Gastroesophageal sphincter (tissue), 3 donors: Measurements from ENCODE around the gene PXYLP1.

ENCODE experiments used
- EP300 ChIP-seq: sonication (generic); formaldehyde crosslinking; IDR thresholded peaks from one replicate; pipeline ENCODE4 v1.6.1; 2017; ENCODE audit warnings: antibody characterized with exemption, mild to moderate bottlenecking
- POLR2A ChIP-seq, 2 donors: fragments of 450-650 bp; IDR thresholded peaks; one replicate each; pipeline ENCODE4 v1.6.1; 2017; ENCODE audit warnings: antibody characterized with exemption in 2 of 2, mild to moderate bottlenecking in 2 of 2, moderate library complexity in 1 of 2
- POLR2AphosphoS5 ChIP-seq: sonication (generic); formaldehyde crosslinking; IDR thresholded peaks from one replicate; pipeline ENCODE4 v1.6.1; 2017; ENCODE audit warnings: antibody characterized with exemption
- TF ChIP-seq, protein P1 (sequence below), 4 experiments: fragments of 200-600 bp in 2 of 4; fragments of 450-650 bp in 2 of 4; sonication (generic) in 1 of 4; IDR thresholded peaks; one replicate each; pipeline ENCODE4 v1.5.1; 2017 to 2019; ENCODE audit warnings: antibody characterized with exemption in 4 of 4, mild to moderate bottlenecking in 2 of 4, moderate library complexity in 2 of 4

DNA sequence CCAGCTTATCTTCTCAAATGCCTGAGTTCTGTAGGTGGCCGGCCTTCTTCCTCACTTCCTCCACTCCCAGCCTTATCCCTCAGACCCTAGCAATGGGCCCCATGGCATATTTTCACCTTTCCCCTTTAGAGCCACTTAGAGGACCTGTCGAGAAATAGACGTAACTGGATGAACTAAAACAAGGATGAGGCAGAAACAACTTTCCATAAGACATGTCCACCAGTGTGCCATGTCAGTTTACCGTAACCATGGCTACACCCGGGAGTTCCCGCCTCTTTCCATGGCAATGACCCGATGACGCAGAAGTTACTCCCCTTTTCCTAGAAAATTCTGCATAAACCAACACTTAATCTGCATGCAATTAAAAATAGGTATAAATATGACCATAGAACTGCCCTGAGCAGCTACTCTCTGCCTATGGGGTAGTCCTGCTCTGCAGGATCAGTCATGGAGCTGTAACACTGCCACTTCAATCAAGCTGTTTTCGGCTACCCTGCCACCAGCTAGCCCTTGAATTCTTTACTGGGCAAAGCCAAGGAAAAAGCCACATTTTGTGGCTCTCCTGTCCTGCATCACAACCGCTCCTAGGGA lies 81.6 kb downstream of the PXYLP1 start:
- TF ChIP-seq, protein P1, sequence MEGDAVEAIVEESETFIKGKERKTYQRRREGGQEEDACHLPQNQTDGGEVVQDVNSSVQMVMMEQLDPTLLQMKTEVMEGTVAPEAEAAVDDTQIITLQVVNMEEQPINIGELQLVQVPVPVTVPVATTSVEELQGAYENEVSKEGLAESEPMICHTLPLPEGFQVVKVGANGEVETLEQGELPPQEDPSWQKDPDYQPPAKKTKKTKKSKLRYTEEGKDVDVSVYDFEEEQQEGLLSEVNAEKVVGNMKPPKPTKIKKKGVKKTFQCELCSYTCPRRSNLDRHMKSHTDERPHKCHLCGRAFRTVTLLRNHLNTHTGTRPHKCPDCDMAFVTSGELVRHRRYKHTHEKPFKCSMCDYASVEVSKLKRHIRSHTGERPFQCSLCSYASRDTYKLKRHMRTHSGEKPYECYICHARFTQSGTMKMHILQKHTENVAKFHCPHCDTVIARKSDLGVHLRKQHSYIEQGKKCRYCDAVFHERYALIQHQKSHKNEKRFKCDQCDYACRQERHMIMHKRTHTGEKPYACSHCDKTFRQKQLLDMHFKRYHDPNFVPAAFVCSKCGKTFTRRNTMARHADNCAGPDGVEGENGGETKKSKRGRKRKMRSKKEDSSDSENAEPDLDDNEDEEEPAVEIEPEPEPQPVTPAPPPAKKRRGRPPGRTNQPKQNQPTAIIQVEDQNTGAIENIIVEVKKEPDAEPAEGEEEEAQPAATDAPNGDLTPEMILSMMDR (IDR thresholded peaks at IDR 0.05), result no peak
- TF ChIP-seq POLR2A (IDR thresholded peaks at IDR 0.05) (no peak), POLR2AphosphoS5 (no peak), EP300 (no peak)
